ENCODE measurements around the gene PBLD.

The PBLD gene

DNA sequence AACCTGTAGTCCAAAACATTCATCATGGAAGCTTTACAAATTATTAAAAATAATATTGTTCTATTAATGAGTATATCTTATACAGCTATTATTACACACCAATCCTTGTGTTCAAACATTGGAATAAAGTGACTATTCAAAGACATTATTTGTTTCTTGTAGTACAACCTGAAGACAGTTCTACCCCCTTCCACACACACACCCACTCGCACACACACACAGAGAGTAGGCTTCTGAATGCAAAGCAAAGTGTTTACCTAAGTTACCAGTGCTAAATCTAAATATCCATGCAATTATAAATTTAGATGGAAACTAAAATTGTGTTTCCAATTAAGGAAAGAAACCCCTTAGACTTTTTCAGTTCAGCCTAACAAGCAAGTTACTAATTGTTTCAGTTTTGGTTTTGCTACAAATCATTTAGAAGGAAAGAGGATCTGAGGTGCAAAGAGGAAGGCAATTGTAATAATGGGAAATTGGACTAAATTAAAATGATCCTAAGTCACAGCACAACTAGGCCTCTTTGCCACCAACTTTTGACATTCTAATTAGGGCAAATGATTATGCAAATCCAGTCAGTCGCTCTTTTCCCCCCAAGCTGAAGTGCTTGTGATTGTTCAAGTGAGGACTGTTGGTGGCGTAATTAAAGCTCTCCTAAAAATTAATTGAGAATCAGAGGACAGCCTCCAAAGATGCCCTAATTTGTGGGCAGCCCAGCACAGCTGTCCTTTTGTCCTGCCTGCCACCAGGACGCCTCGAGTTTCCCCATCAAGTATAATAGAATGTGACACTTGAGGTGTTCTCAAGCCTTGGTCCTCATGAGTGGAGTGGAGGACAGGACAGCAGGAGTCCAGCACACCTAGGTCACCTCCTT is 80.9 kb downstream of the PBLD start:
- Histone ChIP-seq H2AFZ (ENCODE audit: low read length) (no peak overlapping the region), H3K9me2 (ENCODE audit: low read depth, low read length) (no peaks in the 10 kb centered on the region), H3K4me1 (ENCODE audit: insufficient read depth, low read length, severe bottlenecking) (peaks cover 5% of the 10 kb centered on the region), H3K27me3 (ENCODE audit: insufficient read depth, low read length) (no peaks in the 10 kb centered on the region), H4K20me1 (ENCODE audit: insufficient read depth, low read length) (no peaks in the 10 kb centered on the region), H3K4me2 (ENCODE audit: low read length) (no peak overlapping the region), H3K4me3 (ENCODE audit: low read depth, low read length, poor library complexity, severe bottlenecking) (no peak overlapping the region), H3K9ac (ENCODE audit: low read length) (no peak overlapping the region), H3K36me3 (ENCODE audit: insufficient read depth, low read length) (no peaks in the 10 kb centered on the region), H3K9me3 (ENCODE audit: low read length) (no peaks in the 10 kb centered on the region), H3F3A (ENCODE audit: insufficient read depth, low read length) (no peaks in the 10 kb centered on the region), H3K79me2 (ENCODE audit: insufficient read depth, low read length) (no peaks in the 10 kb centered on the region), H3K27ac (ENCODE audit: low read depth, low read length, poor library complexity, severe bottlenecking) (no peak overlapping the region)
- TF ChIP-seq EZH2 (IDR thresholded peaks at IDR 0.05; ENCODE audit: borderline replicate concordance, low read length) = no peak
- TF ChIP-seq, protein P1, sequence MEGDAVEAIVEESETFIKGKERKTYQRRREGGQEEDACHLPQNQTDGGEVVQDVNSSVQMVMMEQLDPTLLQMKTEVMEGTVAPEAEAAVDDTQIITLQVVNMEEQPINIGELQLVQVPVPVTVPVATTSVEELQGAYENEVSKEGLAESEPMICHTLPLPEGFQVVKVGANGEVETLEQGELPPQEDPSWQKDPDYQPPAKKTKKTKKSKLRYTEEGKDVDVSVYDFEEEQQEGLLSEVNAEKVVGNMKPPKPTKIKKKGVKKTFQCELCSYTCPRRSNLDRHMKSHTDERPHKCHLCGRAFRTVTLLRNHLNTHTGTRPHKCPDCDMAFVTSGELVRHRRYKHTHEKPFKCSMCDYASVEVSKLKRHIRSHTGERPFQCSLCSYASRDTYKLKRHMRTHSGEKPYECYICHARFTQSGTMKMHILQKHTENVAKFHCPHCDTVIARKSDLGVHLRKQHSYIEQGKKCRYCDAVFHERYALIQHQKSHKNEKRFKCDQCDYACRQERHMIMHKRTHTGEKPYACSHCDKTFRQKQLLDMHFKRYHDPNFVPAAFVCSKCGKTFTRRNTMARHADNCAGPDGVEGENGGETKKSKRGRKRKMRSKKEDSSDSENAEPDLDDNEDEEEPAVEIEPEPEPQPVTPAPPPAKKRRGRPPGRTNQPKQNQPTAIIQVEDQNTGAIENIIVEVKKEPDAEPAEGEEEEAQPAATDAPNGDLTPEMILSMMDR (IDR thresholded peaks at IDR 0.05; ENCODE audit: low read length) = no peak

- H3K9me2 ChIP-seq (ENCODE audit: low read depth, low read length) = no peaks in the 10 kb centered on the region
- no peak overlapping the region for H3K4me2 ChIP-seq (ENCODE audit: low read length)
- no peaks in the 10 kb centered on the region for H3K36me3 ChIP-seq (ENCODE audit: insufficient read depth, low read length)
These were observed 81.6 kb downstream of the PBLD start for GRCh38 chr10:68251151-68251550.

GRCh38 chr10:68249297-68249696 is 83.4 kb downstream of the PBLD start:
- Histone ChIP-seq H3K36me3 (ENCODE audit: insufficient read depth, low read length) (no peaks in the 10 kb centered on the region), H3K79me2 (ENCODE audit: insufficient read depth, low read length) (no peaks in the 10 kb centered on the region), H3K4me2 (ENCODE audit: low read length) (no peak overlapping the region), H3K27me3 (ENCODE audit: insufficient read depth, low read length) (no peaks in the 10 kb centered on the region), H3K9me2 (ENCODE audit: low read depth, low read length) (no peaks in the 10 kb centered on the region), H3K4me3 (ENCODE audit: low read depth, low read length, poor library complexity, severe bottlenecking) (no peak overlapping the region), H3F3A (ENCODE audit: insufficient read depth, low read length) (no peaks in the 10 kb centered on the region), H3K9ac (ENCODE audit: low read length) (no peak overlapping the region), H3K4me1 (ENCODE audit: insufficient read depth, low read length, severe bottlenecking) (peaks cover 5% of the 10 kb centered on the region), H3K9me3 (ENCODE audit: low read length) (no peaks in the 10 kb centered on the region), H3K27ac (ENCODE audit: low read depth, low read length, poor library complexity, severe bottlenecking) (no peak overlapping the region), H4K20me1 (ENCODE audit: insufficient read depth, low read length) (no peaks in the 10 kb centered on the region), H2AFZ (ENCODE audit: low read length) (no peak overlapping the region)
- no peak for TF ChIP-seq EZH2 (IDR thresholded peaks at IDR 0.05; ENCODE audit: borderline replicate concordance, low read length)
- TF ChIP-seq, protein P1 (IDR thresholded peaks at IDR 0.05; ENCODE audit: low read length) = no peak

More at GRCh38 chr10:68251151-68251550, 81.6 kb downstream of the PBLD start:
- no peaks in the 10 kb centered on the region for H3K27me3 ChIP-seq (ENCODE audit: insufficient read depth, low read length)
- no peaks in the 10 kb centered on the region for H3F3A ChIP-seq (ENCODE audit: insufficient read depth, low read length)
- H3K9ac ChIP-seq (ENCODE audit: low read length) = no peak overlapping the region
- no peak overlapping the region for H2AFZ ChIP-seq (ENCODE audit: low read length)
- no peaks in the 10 kb centered on the region for H3K9me3 ChIP-seq (ENCODE audit: low read length)
- no peak overlapping the region for H3K4me3 ChIP-seq (ENCODE audit: low read depth, low read length, poor library complexity, severe bottlenecking)
- peaks cover 5% of the 10 kb centered on the region for H3K4me1 ChIP-seq (ENCODE audit: insufficient read depth, low read length, severe bottlenecking)
- H4K20me1 ChIP-seq (ENCODE audit: insufficient read depth, low read length) = no peaks in the 10 kb centered on the region
- no peak overlapping the region for H3K27ac ChIP-seq (ENCODE audit: low read depth, low read length, poor library complexity, severe bottlenecking)
- no peak for TF ChIP-seq EZH2 (IDR thresholded peaks at IDR 0.05; ENCODE audit: borderline replicate concordance, low read length)
- TF ChIP-seq, protein P1 (IDR thresholded peaks at IDR 0.05; ENCODE audit: low read length) = no peak
- H3K79me2 ChIP-seq (ENCODE audit: insufficient read depth, low read length) = no peaks in the 10 kb centered on the region
